Measurements from ENCODE around the gene ETV4.
A peak's percentile ranks its signal among the peaks of the same experiment; 100 is the strongest.

Gene ETV4

DNA sequence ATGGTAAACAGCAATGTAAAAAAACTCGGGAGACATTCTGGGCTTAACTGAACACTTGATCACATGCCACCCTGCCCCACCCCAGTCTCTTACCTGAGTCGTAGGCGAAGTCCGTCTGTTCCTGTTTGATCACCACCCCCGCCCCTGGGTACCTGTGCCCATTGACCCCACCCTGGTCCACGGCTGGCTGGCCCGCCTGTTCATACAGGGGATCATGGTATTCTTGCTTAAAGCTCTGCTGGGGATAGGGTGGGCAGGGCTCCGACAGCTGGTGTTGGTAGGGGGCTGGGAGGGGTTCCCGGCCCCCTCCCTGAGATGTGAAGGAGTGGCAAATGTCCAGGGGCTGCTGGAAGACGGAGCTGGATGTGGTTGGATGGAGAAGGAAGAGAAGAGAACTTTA lies 13.6 kb downstream of the ETV4 start:
- no peak overlapping the region for H4K12ac ChIP-seq (ENCODE audit: low read depth, low read length)
- no peak overlapping the region for H2AK5ac ChIP-seq (ENCODE audit: low read length)
- peaks cover 23 to 30% of the 10 kb centered on the region in 2 experiments for H3K4me1 ChIP-seq (ENCODE audit: control insufficient read depth in 1 of 2, insufficient read depth in 2 of 2, low read length in 2 of 2)
- no peak overlapping the region for H2AFZ ChIP-seq (ENCODE audit: insufficient read depth, low read length, poor library complexity)
- no peaks in the 10 kb centered on the region for H3K9me3 ChIP-seq (ENCODE audit: insufficient read depth, low read depth, low read length)
- H3K79me2 ChIP-seq (ENCODE audit: control insufficient read depth, insufficient read depth, low read length, poor library complexity), result peaks cover 1% of the 10 kb centered on the region
- H4K8ac ChIP-seq (ENCODE audit: low read depth, low read length), result no peak overlapping the region
- H3K4ac ChIP-seq (ENCODE audit: low read depth, low read length), result no peak overlapping the region
- H3K79me1 ChIP-seq (ENCODE audit: low read length), result peaks cover 8% of the 10 kb centered on the region
- no peak overlapping the region for H3K18ac ChIP-seq (ENCODE audit: low read length)
- no peak overlapping the region for H3K27ac ChIP-seq (ENCODE audit: low read depth, low read length)
- H4K91ac ChIP-seq (ENCODE audit: low read depth, low read length), result peak overlapping the region; percentile 61
- no peak overlapping the region for H3K4me2 ChIP-seq (ENCODE audit: low read length)
- H2BK5ac ChIP-seq (ENCODE audit: low read depth, low read length, poor library complexity), result no peak overlapping the region
- DNase-seq, result no peak
- no peak overlapping the region for H2BK12ac ChIP-seq (ENCODE audit: low read length)
- no peak overlapping the region for H3K9ac ChIP-seq (ENCODE audit: low read length)
- peaks cover 0 to 9% of the 10 kb centered on the region in 2 experiments for H3K36me3 ChIP-seq (ENCODE audit: control insufficient read depth in 1 of 2, insufficient read depth in 2 of 2, low read length in 2 of 2)
- peak overlapping the region; percentile 33 for H2BK120ac ChIP-seq (ENCODE audit: insufficient read depth, low read length, poor library complexity)
- no CpG with 5 or more reads among the region's 10 CpGs for WGBS (ENCODE audit: extremely low coverage, insufficient coverage, insufficient read length)
- H3K4me3 ChIP-seq (ENCODE audit: low read depth, low read length), result no peak overlapping the region
- H3K27me3 ChIP-seq (ENCODE audit: insufficient read depth, low read length), result no peaks in the 10 kb centered on the region
- no peak overlapping the region for H3K14ac ChIP-seq (ENCODE audit: low read length)
- no peak overlapping the region for H3K23ac ChIP-seq (ENCODE audit: low read length)

DNA sequence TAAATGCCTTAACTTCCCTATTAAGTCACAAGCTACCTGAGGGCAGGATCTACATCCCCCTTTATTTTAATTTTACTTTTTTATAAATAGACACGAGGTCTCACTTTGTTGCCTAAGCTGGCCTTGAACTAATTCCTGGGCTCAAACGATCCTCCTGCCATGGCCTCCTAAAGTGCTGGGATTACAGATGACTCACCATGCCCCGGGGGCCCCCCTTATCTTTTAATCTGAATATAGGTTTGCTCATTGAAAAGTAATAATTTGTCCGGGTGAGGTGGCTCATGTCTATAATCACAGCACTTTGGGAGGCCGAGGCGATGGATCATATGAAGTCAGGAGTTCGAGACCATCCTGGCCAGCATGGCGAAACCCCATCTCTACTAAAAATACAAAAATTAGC lies 14.2 kb downstream of the ETV4 start:
- H4K8ac ChIP-seq (ENCODE audit: low read depth, low read length), result no peak overlapping the region
- H2BK120ac ChIP-seq (ENCODE audit: insufficient read depth, low read length, poor library complexity), result no peak overlapping the region
- H2BK12ac ChIP-seq (ENCODE audit: low read length), result no peak overlapping the region
- no peaks in the 10 kb centered on the region for H3K27me3 ChIP-seq (ENCODE audit: insufficient read depth, low read length)
- no peak overlapping the region for H3K23ac ChIP-seq (ENCODE audit: low read length)
- peak; percentile 80 to 85 for DNase-seq
- peaks cover 1% of the 10 kb centered on the region for H3K79me2 ChIP-seq (ENCODE audit: control insufficient read depth, insufficient read depth, low read length, poor library complexity)
- H3K4me2 ChIP-seq (ENCODE audit: low read length), result no peak overlapping the region
- H3K79me1 ChIP-seq (ENCODE audit: low read length), result peaks cover 6% of the 10 kb centered on the region
- no peak overlapping the region for H3K27ac ChIP-seq (ENCODE audit: low read depth, low read length)
- no peak overlapping the region for H3K18ac ChIP-seq (ENCODE audit: low read length)
- no peak overlapping the region for H4K12ac ChIP-seq (ENCODE audit: low read depth, low read length)
- no peak overlapping the region for H2AFZ ChIP-seq (ENCODE audit: insufficient read depth, low read length, poor library complexity)
- no peak overlapping the region for H3K4me3 ChIP-seq (ENCODE audit: low read depth, low read length)
- H3K9ac ChIP-seq (ENCODE audit: low read length), result no peak overlapping the region
- H3K4ac ChIP-seq (ENCODE audit: low read depth, low read length), result no peak overlapping the region
- H3K36me3 ChIP-seq (ENCODE audit: control insufficient read depth in 1 of 2, insufficient read depth in 2 of 2, low read length in 2 of 2), result peaks cover 4 to 14% of the 10 kb centered on the region in 2 experiments
- WGBS (ENCODE audit: extremely low coverage, insufficient coverage, insufficient read length), result no CpG with 5 or more reads among the region's 8 CpGs
- H3K9me3 ChIP-seq (ENCODE audit: insufficient read depth, low read depth, low read length), result no peaks in the 10 kb centered on the region
- no peak overlapping the region for H4K91ac ChIP-seq (ENCODE audit: low read depth, low read length)
- H2AK5ac ChIP-seq (ENCODE audit: low read length), result no peak overlapping the region
- no peak overlapping the region for H2BK5ac ChIP-seq (ENCODE audit: low read depth, low read length, poor library complexity)
- H3K14ac ChIP-seq (ENCODE audit: low read length), result no peak overlapping the region
- H3K4me1 ChIP-seq (ENCODE audit: control insufficient read depth in 1 of 2, insufficient read depth in 2 of 2, low read length in 2 of 2), result peaks cover 22 to 28% of the 10 kb centered on the region in 2 experiments

DNA sequence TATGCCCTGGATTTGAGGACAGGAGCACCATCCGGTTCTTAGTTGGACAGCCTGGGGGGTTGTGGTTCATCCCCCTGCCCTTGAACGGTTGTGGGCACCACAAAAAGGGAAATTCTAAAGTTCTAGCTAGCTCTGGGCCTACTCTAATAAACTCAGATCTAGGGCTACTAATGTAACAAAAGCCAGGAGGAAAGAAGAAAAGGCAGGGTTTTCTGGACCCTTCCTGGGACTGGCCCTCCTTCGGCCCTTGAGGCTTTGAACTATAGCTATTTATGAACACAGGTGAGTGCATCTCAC lies 15.1 kb downstream of the ETV4 start:
- Histone ChIP-seq H3K36me3 (ENCODE audit: control insufficient read depth in 1 of 2, insufficient read depth in 2 of 2, low read length in 2 of 2) (peaks cover 11 to 19% of the 10 kb centered on the region in 2 experiments), H2BK5ac (ENCODE audit: low read depth, low read length, poor library complexity) (peak overlapping the region; percentile 16), H3K4ac (ENCODE audit: low read depth, low read length) (no peak overlapping the region), H4K12ac (ENCODE audit: low read depth, low read length) (no peak overlapping the region), H3K4me2 (ENCODE audit: low read length) (peak overlapping the region; percentile 29), H3K4me3 (ENCODE audit: low read depth, low read length) (no peak overlapping the region), H3K79me2 (ENCODE audit: control insufficient read depth, insufficient read depth, low read length, poor library complexity) (peaks cover 1% of the 10 kb centered on the region), H3K27ac (ENCODE audit: low read depth, low read length) (no peak overlapping the region), H2BK120ac (ENCODE audit: insufficient read depth, low read length, poor library complexity) (peak overlapping the region; percentile 14), H2AK5ac (ENCODE audit: low read length) (no peak overlapping the region), H2BK12ac (ENCODE audit: low read length) (no peak overlapping the region), H3K14ac (ENCODE audit: low read length) (no peak overlapping the region), H3K9me3 (ENCODE audit: insufficient read depth, low read depth, low read length) (no peaks in the 10 kb centered on the region), H3K9ac (ENCODE audit: low read length) (no peak overlapping the region), H2AFZ (ENCODE audit: insufficient read depth, low read length, poor library complexity) (no peak overlapping the region), H3K4me1 (ENCODE audit: control insufficient read depth in 1 of 2, insufficient read depth in 2 of 2, low read length in 2 of 2) (peaks cover 20 to 23% of the 10 kb centered on the region in 2 experiments), H3K79me1 (ENCODE audit: low read length) (peaks cover 4% of the 10 kb centered on the region), H3K23ac (ENCODE audit: low read length) (no peak overlapping the region), H4K91ac (ENCODE audit: low read depth, low read length) (peak overlapping the region; percentile 31), H3K27me3 (ENCODE audit: insufficient read depth, low read length) (no peaks in the 10 kb centered on the region), H4K8ac (ENCODE audit: low read depth, low read length) (no peak overlapping the region), H3K18ac (ENCODE audit: low read length) (no peak overlapping the region)
- peak in 1 of 2 donors; percentile 8 for DNase-seq
- WGBS (ENCODE audit: extremely low coverage, insufficient coverage, insufficient read length), result no CpG with 5 or more reads among the region's 3 CpGs

DNA sequence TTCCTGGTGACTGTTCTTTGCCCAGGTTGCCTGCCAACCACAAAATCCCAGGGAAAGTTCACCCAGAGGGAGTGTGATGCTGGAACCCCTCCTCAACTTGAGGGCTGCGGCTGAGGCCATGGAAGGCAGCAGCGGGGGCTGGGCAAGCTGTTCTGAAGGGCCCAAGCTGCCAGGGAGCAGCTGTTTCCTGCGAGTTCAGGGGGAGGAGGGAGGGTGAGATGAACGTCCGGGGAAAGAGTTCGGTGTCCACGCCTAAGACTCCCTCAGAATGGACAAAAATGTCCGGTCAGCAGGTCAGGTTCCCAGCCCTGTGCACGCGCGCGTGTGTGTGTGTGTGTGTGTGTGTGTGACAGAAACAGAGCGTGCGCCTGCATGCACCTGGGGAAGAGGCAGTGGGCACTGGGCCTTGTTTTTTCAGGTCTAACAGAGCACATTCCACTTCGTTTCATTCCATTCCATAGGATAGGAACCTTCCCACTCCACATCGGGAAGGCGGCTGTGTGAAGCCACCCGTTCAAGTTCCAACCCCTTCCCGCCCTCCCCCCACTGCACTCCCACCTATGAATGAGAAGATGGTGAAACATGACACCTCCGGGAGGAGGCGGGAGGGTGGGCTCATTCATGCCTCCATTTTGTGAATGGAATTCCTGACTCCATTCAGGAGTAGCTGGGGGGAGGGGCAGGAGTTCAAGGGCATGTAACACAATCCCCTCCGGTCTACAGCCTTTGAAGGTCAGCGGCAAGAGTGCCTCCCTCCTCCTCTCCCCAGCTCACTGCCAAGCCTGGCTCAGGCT lies 15.7 kb downstream of the ETV4 start:
- no peak overlapping the region for H2AFZ ChIP-seq (ENCODE audit: insufficient read depth, low read length, poor library complexity)
- no CpG with 5 or more reads among the region's 23 CpGs for WGBS (ENCODE audit: extremely low coverage, insufficient coverage, insufficient read length)
- peaks cover 16 to 23% of the 10 kb centered on the region in 2 experiments for H3K36me3 ChIP-seq (ENCODE audit: control insufficient read depth in 1 of 2, insufficient read depth in 2 of 2, low read length in 2 of 2)
- peak overlapping the region; percentile 14 for H2BK120ac ChIP-seq (ENCODE audit: insufficient read depth, low read length, poor library complexity)
- H4K91ac ChIP-seq (ENCODE audit: low read depth, low read length), result peak overlapping the region; percentile 31
- H3K4me1 ChIP-seq (ENCODE audit: control insufficient read depth in 1 of 2, insufficient read depth in 2 of 2, low read length in 2 of 2), result peaks cover 24 to 27% of the 10 kb centered on the region in 2 experiments
- no peak overlapping the region for H3K4ac ChIP-seq (ENCODE audit: low read depth, low read length)
- H3K4me2 ChIP-seq (ENCODE audit: low read length), result peak overlapping the region; percentile 40
- H2BK12ac ChIP-seq (ENCODE audit: low read length), result no peak overlapping the region
- H3K9me3 ChIP-seq (ENCODE audit: insufficient read depth, low read depth, low read length), result no peaks in the 10 kb centered on the region
- no peaks in the 10 kb centered on the region for H3K27me3 ChIP-seq (ENCODE audit: insufficient read depth, low read length)
- no peak overlapping the region for H3K23ac ChIP-seq (ENCODE audit: low read length)
- peak overlapping the region; percentile 12 for H3K27ac ChIP-seq (ENCODE audit: low read depth, low read length)
- no peak overlapping the region for H2AK5ac ChIP-seq (ENCODE audit: low read length)
- H2BK5ac ChIP-seq (ENCODE audit: low read depth, low read length, poor library complexity), result peak overlapping the region; percentile 16
- no peak overlapping the region for H3K9ac ChIP-seq (ENCODE audit: low read length)
- H4K8ac ChIP-seq (ENCODE audit: low read depth, low read length), result peak overlapping the region; percentile 63
- no peak overlapping the region for H3K18ac ChIP-seq (ENCODE audit: low read length)
- H4K12ac ChIP-seq (ENCODE audit: low read depth, low read length), result no peak overlapping the region
- peak; percentile 79 to 84 for DNase-seq
- peaks cover 1% of the 10 kb centered on the region for H3K79me2 ChIP-seq (ENCODE audit: control insufficient read depth, insufficient read depth, low read length, poor library complexity)
- no peak overlapping the region for H3K4me3 ChIP-seq (ENCODE audit: low read depth, low read length)
- H3K79me1 ChIP-seq (ENCODE audit: low read length), result peaks cover 4% of the 10 kb centered on the region
- no peak overlapping the region for H3K14ac ChIP-seq (ENCODE audit: low read length)
